ENCODE data around the gene STN1. TPM values are rescaled to one million over a fixed set of nuclear protein-coding genes. Genes with fewer than 3 reads are reported as not detected.

STN1 gene
- total RNA-seq, 1 experiment from 2014 or later = 74.7 TPM

DNA sequence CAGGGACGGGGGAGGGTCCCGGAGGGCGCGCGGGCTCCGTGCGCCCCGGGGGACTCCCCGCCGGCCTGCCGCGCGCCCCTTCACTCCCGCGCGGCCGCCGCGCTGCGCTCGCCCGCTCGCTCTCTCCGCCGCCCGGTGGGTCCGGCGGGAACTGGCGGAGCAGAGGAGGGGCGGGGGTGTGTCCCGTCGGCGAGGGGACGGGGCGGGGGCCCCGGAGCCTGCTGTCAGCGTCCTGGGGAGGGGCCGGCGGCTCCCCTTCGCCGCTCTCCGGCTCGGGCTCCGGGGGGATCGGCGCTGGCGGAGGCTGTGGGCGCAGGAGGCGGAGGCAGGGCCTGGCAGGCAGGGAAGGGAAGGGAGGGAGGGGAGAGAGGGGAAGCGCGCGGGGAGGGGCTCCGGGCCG lies 62.6 kb downstream of the STN1 start, which contains the start of gene SH3PXD2A:
SH3PXD2A (minus strand) TSS at position 153 of the 400 bp plus-strand sequence. CDS start 310 bp downstream, outside the sequence.
- Histone ChIP-seq H3K4me3 (replicated peaks in 1 of 2; ENCODE audit: low read depth in 1 of 2, low read length in 2 of 2) (no peak within 1 kb of the TSS), H3K9me3 (ENCODE audit: control insufficient read depth in 1 of 2, insufficient read depth in 1 of 2, low read depth in 1 of 2, low read length in 2 of 2) (no peaks in the 10 kb centered on the region), H2AFZ (ENCODE audit: low read depth, low read length, poor library complexity, severe bottlenecking) (no peak within 1 kb of the TSS), H3K79me2 (ENCODE audit: insufficient read depth, low read length) (no peaks in the 10 kb centered on the region), H4K20me1 (ENCODE audit: insufficient read depth) (no peaks in the 10 kb centered on the region), H3K9ac (ENCODE audit: low read length) (no peak within 1 kb of the TSS), H3K4me1 (ENCODE audit: control insufficient read depth in 1 of 2, insufficient read depth in 2 of 2, low read length in 2 of 2) (no peaks in the 10 kb centered on the region), H3K27me3 (ENCODE audit: insufficient read depth, low read length) (no peaks in the 10 kb centered on the region), H3K36me3 (ENCODE audit: control insufficient read depth in 1 of 2, insufficient read depth in 2 of 2, low read length in 2 of 2) (no peaks in the 10 kb centered on the region), H3K4me2 (ENCODE audit: low read length) (no peak within 1 kb of the TSS), H3K27ac (ENCODE audit: low read depth, low read length) (no peak within 1 kb of the TSS), H3K9me2 (ENCODE audit: insufficient read depth) (no peaks in the 10 kb centered on the region)
- no peak for ATAC-seq
- intact Hi-C loops (cut with micrococcal nuclease) = no loop called here
- no peak for TF ChIP-seq POLR2A (IDR thresholded peaks at IDR 0.05; ENCODE audit: borderline replicate concordance, extremely low read depth, insufficient read depth, insufficient read length)
- TF ChIP-seq, protein P1, sequence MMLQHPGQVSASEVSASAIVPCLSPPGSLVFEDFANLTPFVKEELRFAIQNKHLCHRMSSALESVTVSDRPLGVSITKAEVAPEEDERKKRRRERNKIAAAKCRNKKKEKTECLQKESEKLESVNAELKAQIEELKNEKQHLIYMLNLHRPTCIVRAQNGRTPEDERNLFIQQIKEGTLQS (IDR thresholded peaks at IDR 0.05) = no peak
- no peak for TF ChIP-seq SIN3A (IDR thresholded peaks at IDR 0.05; ENCODE audit: low read depth)
- TF ChIP-seq ZNF274 (IDR thresholded peaks at IDR 0.05; ENCODE audit: low read depth, low read length) = no peak
- no peak for TF ChIP-seq EZH2phosphoT487 (IDR thresholded peaks at IDR 0.05; ENCODE audit: borderline replicate concordance)
- TF ChIP-seq SP1 (IDR thresholded peaks at IDR 0.05; ENCODE audit: low read depth) = no peak
- no peak for TF ChIP-seq EZH2 (IDR thresholded peaks at IDR 0.05)
- TF ChIP-seq, protein P2, sequence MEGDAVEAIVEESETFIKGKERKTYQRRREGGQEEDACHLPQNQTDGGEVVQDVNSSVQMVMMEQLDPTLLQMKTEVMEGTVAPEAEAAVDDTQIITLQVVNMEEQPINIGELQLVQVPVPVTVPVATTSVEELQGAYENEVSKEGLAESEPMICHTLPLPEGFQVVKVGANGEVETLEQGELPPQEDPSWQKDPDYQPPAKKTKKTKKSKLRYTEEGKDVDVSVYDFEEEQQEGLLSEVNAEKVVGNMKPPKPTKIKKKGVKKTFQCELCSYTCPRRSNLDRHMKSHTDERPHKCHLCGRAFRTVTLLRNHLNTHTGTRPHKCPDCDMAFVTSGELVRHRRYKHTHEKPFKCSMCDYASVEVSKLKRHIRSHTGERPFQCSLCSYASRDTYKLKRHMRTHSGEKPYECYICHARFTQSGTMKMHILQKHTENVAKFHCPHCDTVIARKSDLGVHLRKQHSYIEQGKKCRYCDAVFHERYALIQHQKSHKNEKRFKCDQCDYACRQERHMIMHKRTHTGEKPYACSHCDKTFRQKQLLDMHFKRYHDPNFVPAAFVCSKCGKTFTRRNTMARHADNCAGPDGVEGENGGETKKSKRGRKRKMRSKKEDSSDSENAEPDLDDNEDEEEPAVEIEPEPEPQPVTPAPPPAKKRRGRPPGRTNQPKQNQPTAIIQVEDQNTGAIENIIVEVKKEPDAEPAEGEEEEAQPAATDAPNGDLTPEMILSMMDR (IDR thresholded peaks at IDR 0.05 in 2 of 3, conservative IDR thresholded peaks at IDR 0.05 in 1 of 3; ENCODE audit: borderline replicate concordance in 1 of 3, insufficient read depth in 1 of 3, low read depth in 2 of 3, low read length in 2 of 3) = no peak
- TF ChIP-seq POLR2AphosphoS5 (IDR thresholded peaks at IDR 0.05; ENCODE audit: low read depth, low read length) = no peak
- no peak for TF ChIP-seq FOSL1 (IDR thresholded peaks at IDR 0.05; ENCODE audit: low read depth)
- no peak for TF ChIP-seq JUND (IDR thresholded peaks at IDR 0.05)
- no peak for TF ChIP-seq EGR1 (IDR thresholded peaks at IDR 0.05; ENCODE audit: low read depth)
- no peak for TF ChIP-seq SRF (IDR thresholded peaks at IDR 0.05; ENCODE audit: low read depth)
- TF ChIP-seq, protein P3, sequence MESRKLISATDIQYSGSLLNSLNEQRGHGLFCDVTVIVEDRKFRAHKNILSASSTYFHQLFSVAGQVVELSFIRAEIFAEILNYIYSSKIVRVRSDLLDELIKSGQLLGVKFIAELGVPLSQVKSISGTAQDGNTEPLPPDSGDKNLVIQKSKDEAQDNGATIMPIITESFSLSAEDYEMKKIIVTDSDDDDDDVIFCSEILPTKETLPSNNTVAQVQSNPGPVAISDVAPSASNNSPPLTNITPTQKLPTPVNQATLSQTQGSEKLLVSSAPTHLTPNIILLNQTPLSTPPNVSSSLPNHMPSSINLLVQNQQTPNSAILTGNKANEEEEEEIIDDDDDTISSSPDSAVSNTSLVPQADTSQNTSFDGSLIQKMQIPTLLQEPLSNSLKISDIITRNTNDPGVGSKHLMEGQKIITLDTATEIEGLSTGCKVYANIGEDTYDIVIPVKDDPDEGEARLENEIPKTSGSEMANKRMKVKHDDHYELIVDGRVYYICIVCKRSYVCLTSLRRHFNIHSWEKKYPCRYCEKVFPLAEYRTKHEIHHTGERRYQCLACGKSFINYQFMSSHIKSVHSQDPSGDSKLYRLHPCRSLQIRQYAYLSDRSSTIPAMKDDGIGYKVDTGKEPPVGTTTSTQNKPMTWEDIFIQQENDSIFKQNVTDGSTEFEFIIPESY (IDR thresholded peaks at IDR 0.05; ENCODE audit: extremely low read depth, insufficient replicate concordance, low read length) = no peak
- TF ChIP-seq ELF1 (IDR thresholded peaks at IDR 0.05; ENCODE audit: borderline replicate concordance, low read depth) = no peak
- no peak for TF ChIP-seq YY1 (IDR thresholded peaks at IDR 0.05; ENCODE audit: extremely low read depth, insufficient replicate concordance, low read depth, low read length)
- TF ChIP-seq, protein P4, sequence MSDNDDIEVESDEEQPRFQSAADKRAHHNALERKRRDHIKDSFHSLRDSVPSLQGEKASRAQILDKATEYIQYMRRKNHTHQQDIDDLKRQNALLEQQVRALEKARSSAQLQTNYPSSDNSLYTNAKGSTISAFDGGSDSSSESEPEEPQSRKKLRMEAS (IDR thresholded peaks at IDR 0.05) = no peak
- ChIA-PET RAD21 (ENCODE audit: low non-redundant PET in 1 of 2, low total read pairs in 2 of 2, uncharacterized antibody in 2 of 2, unreplicated experiment in 2 of 2) (no interaction called here), CTCF (no interaction called here), POLR2A (no interaction called here)
- BruUV-seq (replicated peaks) = no TSS peak
- DNase-seq (ENCODE audit: low read depth, low spot score) = no peak
